ELF-1 (cell line): ENCODE results near the gene DDN.

Experiments
- DNase-seq: peaks from one replicate; pipeline ENCODE4 v3.0.0-alpha.2; 2016; ENCODE audit warnings: low read depth, low spot score

DDN gene

GRCh38 chr12:48999371-49000131 lies at the start of gene DDN:
TSS of gene DDN (minus strand) at chr12:48999375. CDS start at chr12:48999287, 88 bp downstream.
- DNase-seq: peak; percentile 34

DNA sequence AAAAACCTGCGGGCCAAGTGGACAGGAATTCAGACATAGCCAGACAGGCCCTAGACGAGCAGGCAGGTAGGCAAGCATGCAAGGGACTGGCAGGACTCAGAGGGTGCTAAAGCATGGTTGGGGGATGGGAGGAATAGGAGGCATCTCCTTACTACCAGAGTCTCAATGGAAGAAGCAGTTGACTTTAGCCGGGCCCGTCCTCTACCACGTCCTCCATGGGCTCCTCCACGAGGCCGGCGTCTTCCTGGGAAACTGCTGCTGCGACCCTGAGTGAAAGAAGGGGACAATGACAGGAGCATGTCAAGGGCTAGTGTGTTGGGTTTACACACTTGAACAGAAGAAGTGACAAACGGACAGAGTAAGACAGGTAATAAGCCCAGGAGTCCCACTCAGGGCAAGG lies 49.8 kb upstream of the DDN start:
- no peak for DNase-seq

DNA sequence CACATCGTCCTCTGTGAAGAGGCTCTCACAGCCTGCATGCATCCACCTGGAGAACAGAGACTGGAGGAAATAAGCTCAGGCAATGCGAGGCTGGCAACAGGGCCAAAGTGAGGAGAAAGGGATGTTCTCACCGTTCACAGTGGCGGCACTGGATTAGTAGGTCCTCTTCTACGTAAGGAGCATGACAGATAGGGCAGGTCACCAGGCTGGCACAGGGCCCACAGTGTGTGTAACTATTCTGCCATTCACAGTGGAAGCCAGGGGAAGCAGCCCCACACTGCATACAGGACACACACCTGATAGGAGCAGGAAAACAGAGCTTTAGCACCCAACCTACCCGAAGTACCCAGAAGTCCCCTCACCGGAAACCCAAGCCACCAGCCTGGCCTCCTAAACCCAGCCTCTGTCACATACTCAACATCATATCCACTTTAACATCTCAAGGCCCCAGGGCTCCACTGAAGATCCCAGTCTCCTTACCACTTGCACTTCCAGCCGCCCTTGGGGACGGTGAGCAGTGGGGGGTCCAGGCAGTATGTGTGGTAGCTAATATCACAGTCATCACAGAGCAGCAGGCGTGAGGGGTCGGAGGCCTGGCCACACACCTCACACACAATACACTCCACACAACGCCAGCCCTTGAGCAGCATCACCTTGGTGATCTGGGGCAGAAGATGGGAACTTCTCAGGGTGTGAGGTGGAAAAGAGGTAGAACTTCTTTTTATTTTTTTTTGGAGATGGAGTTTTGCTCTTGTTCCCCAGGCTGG lies 47.1 kb upstream of the DDN start:
- DNase-seq: no peak

DNA sequence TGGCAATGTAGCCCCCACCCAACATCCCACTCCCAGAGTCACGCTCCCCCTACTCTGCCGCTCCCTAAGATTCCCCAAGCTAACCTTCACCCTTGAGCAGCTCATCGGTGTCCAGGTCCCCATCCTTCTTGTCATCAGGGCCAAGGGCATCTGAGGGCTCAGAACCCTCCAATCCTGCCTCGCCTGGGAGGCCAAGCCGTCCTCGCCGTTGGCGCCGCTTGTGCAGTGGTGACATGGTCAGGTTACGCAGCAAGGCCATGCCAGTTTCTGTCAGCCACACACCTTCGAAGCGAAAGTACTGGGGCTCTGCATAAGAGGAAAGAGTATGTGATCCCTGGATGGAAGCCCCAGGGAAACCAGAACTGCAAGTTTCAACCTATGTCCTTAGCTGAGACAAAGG lies 45.5 kb upstream of the DDN start:
- DNase-seq: no peak

DNA sequence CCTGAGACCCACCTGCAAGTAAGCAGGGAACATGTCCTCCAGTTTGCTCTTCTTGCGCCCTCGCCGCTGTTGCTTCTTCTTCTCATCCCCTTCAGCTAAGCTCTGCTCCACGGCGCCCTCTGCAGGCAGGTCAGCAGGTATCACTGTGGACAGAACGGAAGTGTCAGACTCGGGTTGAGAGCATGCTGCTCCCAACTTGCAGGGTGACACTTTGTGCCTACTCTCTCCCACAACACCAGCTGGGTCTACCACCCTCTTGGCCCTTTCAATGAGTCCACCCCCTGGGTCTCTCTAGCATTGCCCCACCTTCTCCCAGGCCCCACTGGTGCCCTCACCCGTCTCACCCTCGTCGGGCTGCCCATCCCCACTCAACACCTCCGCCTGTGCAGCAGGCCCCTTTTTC lies 44.7 kb upstream of the DDN start:
- DNase-seq: peak; percentile 63

GRCh38 chr12:49043241-49043640 lies 44.1 kb upstream of the DDN start:
- no peak for DNase-seq

- DNase-seq: no peak
Measured at GRCh38 chr12:49041881-49042484, 42.8 kb upstream of the DDN start.

DNA sequence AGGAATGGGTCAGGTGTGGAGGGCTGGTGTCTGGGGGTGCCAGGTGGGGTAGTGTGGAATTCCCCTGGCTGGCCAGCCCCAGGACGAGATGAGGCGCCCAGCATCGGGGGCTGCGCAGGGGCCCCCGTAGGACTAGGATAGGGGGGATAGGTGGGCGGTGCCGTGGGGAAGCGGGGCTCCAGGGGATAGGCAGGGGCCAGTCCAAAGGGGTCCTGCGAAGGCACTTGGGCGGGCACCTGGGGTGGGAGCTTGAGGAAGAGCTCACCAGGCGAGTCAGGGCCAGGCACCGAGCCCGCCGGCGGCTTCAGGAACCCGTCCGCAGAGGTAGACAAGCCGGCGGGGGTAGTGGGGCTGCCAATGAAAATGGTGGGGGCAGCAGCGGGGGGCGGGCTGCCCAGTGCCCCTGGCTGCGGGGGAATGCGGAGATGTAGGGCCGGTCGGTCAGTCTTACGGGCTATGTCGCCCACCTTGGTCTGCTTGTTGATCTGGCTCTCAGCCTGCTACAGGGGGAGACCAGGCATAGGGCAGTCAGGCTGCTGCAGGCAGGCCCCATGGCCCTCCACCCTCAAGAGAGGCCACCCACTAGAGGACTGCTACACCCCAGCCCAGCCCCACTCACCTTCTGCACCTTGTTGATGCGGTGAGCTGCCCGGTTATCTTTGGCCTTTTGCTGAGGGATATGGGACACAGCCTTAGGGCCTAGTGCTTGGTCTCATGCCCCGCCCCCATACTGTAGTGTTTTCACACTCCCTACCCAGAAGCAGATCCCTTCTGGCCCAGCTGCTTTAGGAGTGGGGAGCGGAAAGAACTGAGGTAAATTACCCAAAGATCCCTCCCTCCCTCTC lies 42.1 kb upstream of the DDN start:
- no peak for DNase-seq

- no peak for DNase-seq
Measured at GRCh38 chr12:49040364-49040855, 41.2 kb upstream of the DDN start.

GRCh38 chr12:49039421-49040363 lies 40.5 kb upstream of the DDN start:
- no peak for DNase-seq

GRCh38 chr12:49038291-49038955 lies 39.2 kb upstream of the DDN start:
- no peak for DNase-seq

- no peak for DNase-seq
Measured at GRCh38 chr12:49037947-49038237, 38.7 kb upstream of the DDN start.

- DNase-seq: no peak
Measured at GRCh38 chr12:49037111-49037946, 38.2 kb upstream of the DDN start.

DNA sequence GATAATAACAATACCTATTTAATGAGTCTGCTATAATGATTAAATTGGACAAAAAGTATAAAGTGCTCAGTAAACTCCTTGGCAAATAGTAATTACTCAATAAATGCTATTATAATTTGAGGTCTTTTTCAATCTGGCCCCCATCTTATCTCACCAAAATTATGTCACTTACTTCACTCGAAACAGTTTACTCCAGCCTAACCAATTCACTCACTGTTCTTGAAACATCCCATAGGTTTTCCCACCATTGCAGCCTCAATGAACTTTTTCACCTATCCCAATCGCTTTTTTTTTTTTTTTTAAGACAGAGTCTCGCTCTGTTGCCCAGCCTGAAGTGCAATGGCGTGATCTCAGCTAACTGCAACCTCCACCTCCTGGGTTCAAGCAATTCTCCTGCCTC lies 36.9 kb upstream of the DDN start:
- no peak for DNase-seq

DNA sequence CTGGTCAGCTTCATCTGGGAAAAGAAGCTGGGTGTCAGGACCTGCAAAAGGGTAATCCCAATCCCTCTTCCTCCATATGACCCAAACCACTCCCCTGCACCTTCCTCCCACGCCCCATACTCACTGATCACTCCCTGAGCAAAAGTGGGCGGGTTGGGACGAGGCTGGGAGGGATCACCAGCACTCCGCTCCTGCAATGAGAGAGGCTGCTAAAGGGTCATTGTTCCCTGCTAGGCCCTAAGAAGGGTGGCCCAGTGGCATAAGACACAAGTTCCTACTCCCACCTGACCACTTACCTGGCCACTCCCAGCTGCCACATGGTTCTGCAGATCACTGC lies 35.1 kb upstream of the DDN start:
- no peak for DNase-seq

GRCh38 chr12:49033611-49034285 lies 34.6 kb upstream of the DDN start:
- DNase-seq: no peak

- no peak for DNase-seq
Measured at GRCh38 chr12:49032679-49033447, 33.7 kb upstream of the DDN start.

DNA sequence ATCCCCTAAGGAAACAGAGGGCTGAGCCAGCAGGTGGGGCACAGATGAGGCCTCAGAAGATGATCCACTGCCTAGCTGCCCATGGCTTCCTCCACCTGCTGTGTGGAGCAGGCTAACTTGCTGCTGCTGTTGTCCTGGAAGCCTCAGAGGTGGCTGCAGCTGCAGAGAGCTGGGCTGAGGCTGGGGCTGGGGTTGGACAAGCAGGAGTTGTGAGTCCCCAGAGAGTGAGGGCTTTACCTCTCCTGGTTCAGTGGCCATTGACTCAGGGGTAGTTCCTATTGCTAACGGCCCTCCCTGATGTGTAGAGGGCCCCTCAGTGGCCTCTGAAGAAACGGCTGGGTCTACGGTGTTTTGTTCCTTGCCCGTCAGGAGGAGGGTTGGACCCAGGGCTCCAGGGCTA lies 33.1 kb upstream of the DDN start:
- no peak for DNase-seq
